HCT116 (cell line): Measurements from ENCODE around the gene TIMM29. TPM values are rescaled to one million over a fixed set of nuclear protein-coding genes. Genes with fewer than 3 reads are reported as not detected.

ENCODE experiments used
- ATAC-seq: fragments of 200-7000 bp; cut with Tn5 transposase; 2 replicates; pipeline ENCODE4 v1.9.1; 2020; ENCODE audit warnings: mild to moderate bottlenecking, moderate library complexity
- BruUV-seq: library from RNA; stranded (reverse); fragments of 400-500 nt; replicated peaks from 2 replicates; lab custom pipeline; 2021; lab: Mats Ljungman, UMichigan
- CTCF ChIA-PET: fragments of 300-600 bp; sonication (Branson Sonifier 250); formaldehyde crosslinking; loops from one replicate; lab custom pipeline; 2021; ENCODE audit warnings: antibody characterized with exemption; lab: Charles Lee
- POLR2A ChIA-PET: fragments of 300-600, 350-600 bp; sonication (Branson Sonifier 250); formaldehyde crosslinking; loops from one replicate; lab custom pipeline; 2021; ENCODE audit warnings: antibody characterized with exemption; lab: Charles Lee
- RAD21 ChIA-PET, 2 experiments: fragments of 300-600 bp; sonication (Branson Sonifier 250); formaldehyde crosslinking; loops; one replicate each; lab custom pipeline; 2023; ENCODE audit warnings: low total read pairs in 2 of 2; ENCODE audit not compliant: uncharacterized antibody in 2 of 2, unreplicated experiment in 2 of 2, low non-redundant PET in 1 of 2; lab: Charles Lee
- DNase-seq: peaks from one replicate; pipeline ENCODE4 v3.0.0-alpha.2; 2010; ENCODE audit warnings: low read depth, low spot score
- H2AFZ ChIP-seq: fragments of 200-600 bp; shearing (Covaris generic), sonication (generic); 2 replicates; pipeline ENCODE4 v1.6.1; 2017; ENCODE audit warnings: low read depth, mixed run types, mixed read lengths, antibody characterized with exemption, low read length; ENCODE audit not compliant: poor library complexity, severe bottlenecking
- H3K27ac ChIP-seq: 2 replicates; pipeline ENCODE4 v1.5.1; 2012; ENCODE audit warnings: low read depth, low read length
- H3K27me3 ChIP-seq: fragments of 200-600 bp; sonication (generic); 2 replicates; pipeline ENCODE4 v1.6.1; 2016; ENCODE audit warnings: mixed run types, low read length, mixed read lengths; ENCODE audit not compliant: insufficient read depth
- H3K36me3 ChIP-seq, 2 experiments: fragments of 200-500 bp in 1 of 2; fragments of 200-600 bp in 1 of 2; sonication (Bioruptor generic) in 1 of 2; sonication (generic) in 1 of 2; 2 replicates each; pipeline versions ENCODE4 v1.5.1 to v1.6.1; 2014 to 2016; ENCODE audit warnings: low read length in 2 of 2, inconsistent platforms in 1 of 2, mixed read lengths in 1 of 2, mixed run types in 1 of 2; ENCODE audit not compliant: insufficient read depth in 2 of 2, control insufficient read depth in 1 of 2
- H3K4me1 ChIP-seq, 2 experiments: fragments of 200-600 bp in 1 of 2; sonication (generic) in 1 of 2; 2 replicates each; pipeline versions ENCODE4 v1.5.1 to v1.6.1; 2012 to 2017; ENCODE audit warnings: low read length in 2 of 2, inconsistent platforms in 1 of 2, mild to moderate bottlenecking in 1 of 2, mixed read lengths in 1 of 2, mixed run types in 1 of 2, moderate library complexity in 1 of 2; ENCODE audit not compliant: insufficient read depth in 2 of 2, control insufficient read depth in 1 of 2
- H3K4me2 ChIP-seq: fragments of 200-600 bp; sonication (generic); 2 replicates; pipeline ENCODE4 v1.6.1; 2017; ENCODE audit warnings: mixed run types, low read length, mixed read lengths
- H3K4me3 ChIP-seq, 2 experiments: fragments of 200-600 bp in 1 of 2; sonication (generic) in 1 of 2; replicated peaks in 1 of 2; 2 replicates each; pipeline ENCODE4 v1.5.1; 2011 to 2016; ENCODE audit warnings: low read length in 2 of 2, control low read depth in 1 of 2, low read depth in 1 of 2, mild to moderate bottlenecking in 1 of 2, mixed read lengths in 1 of 2, mixed run types in 1 of 2
- H3K79me2 ChIP-seq: fragments of 200-600 bp; sonication (generic); 2 replicates; pipeline ENCODE4 v1.6.1; 2017; ENCODE audit warnings: mild to moderate bottlenecking, mixed run types, low read length, moderate library complexity, mixed read lengths; ENCODE audit not compliant: insufficient read depth
- H3K9ac ChIP-seq: fragments of 200-600 bp; sonication (generic); 2 replicates; pipeline ENCODE4 v1.6.1; 2016; ENCODE audit warnings: low read length, mixed read lengths
- H3K9me2 ChIP-seq: fragments of 200-600 bp; sonication (generic), shearing (Covaris generic); 2 replicates; pipeline ENCODE4 v1.6.1; 2017; ENCODE audit warnings: mixed run types, mild to moderate bottlenecking, moderate library complexity; ENCODE audit not compliant: insufficient read depth
- H3K9me3 ChIP-seq, 2 experiments: fragments of 200-500 bp in 1 of 2; fragments of 200-600 bp in 1 of 2; sonication (Bioruptor generic) in 1 of 2; sonication (generic) in 1 of 2; 2 replicates each; pipeline ENCODE4 v1.6.1; 2014 to 2017; ENCODE audit warnings: low read length in 2 of 2, mixed read lengths in 2 of 2, inconsistent platforms in 1 of 2, low read depth in 1 of 2, mild to moderate bottlenecking in 1 of 2, mixed run types in 1 of 2, moderate library complexity in 1 of 2; ENCODE audit not compliant: control insufficient read depth in 1 of 2, insufficient read depth in 1 of 2
- H4K20me1 ChIP-seq: fragments of 200-600 bp; sonication (generic), shearing (Covaris generic); 2 replicates; pipeline ENCODE4 v1.6.1; 2017; ENCODE audit warnings: mixed run types, mild to moderate bottlenecking, moderate library complexity; ENCODE audit not compliant: insufficient read depth
- CBX3 ChIP-seq: IDR thresholded peaks from 2 replicates; pipeline ENCODE4 v1.6.1; 2012; ENCODE audit warnings: low read depth
- CEBPB ChIP-seq: IDR thresholded peaks from 2 replicates; pipeline ENCODE4 v1.6.1; 2012; ENCODE audit warnings: low read depth
- CTCF ChIP-seq, 3 experiments: fragments of 200-600 bp in 1 of 3; sonication (generic) in 1 of 3; IDR thresholded peaks in 2 of 3; conservative IDR thresholded peaks in 1 of 3; 2 replicates each; pipeline ENCODE4 v1.5.1; 2012 to 2017; ENCODE audit warnings: low read depth in 2 of 3, low read length in 2 of 3, antibody characterized with exemption in 1 of 3, borderline replicate concordance in 1 of 3, control low read depth in 1 of 3, mild to moderate bottlenecking in 1 of 3, mixed read lengths in 1 of 3, mixed run types in 1 of 3, moderate library complexity in 1 of 3; ENCODE audit not compliant: insufficient read depth in 1 of 3
- ELF1 ChIP-seq: IDR thresholded peaks from 2 replicates; pipeline ENCODE4 v1.6.1; 2012; ENCODE audit warnings: low read depth, borderline replicate concordance
- EZH2 ChIP-seq: fragments of 200-600 bp; sonication (generic); IDR thresholded peaks from 2 replicates; pipeline ENCODE4 v1.6.1; 2017; ENCODE audit warnings: antibody characterized with exemption, mixed run types
- EZH2phosphoT487 ChIP-seq: fragments of 200-600 bp; IDR thresholded peaks from 2 replicates; pipeline ENCODE4 v1.6.1; 2018; ENCODE audit warnings: antibody characterized with exemption, borderline replicate concordance
- POLR2A ChIP-seq: IDR thresholded peaks from 2 replicates; pipeline ENCODE4 v1.7.0; 2011; ENCODE audit warnings: borderline replicate concordance; ENCODE audit not compliant: insufficient read depth, insufficient read length; ENCODE audit errors: extremely low read depth
- POLR2AphosphoS5 ChIP-seq: IDR thresholded peaks from 2 replicates; pipeline ENCODE4 v1.6.1; 2011; ENCODE audit warnings: mild to moderate bottlenecking, low read depth, low read length, moderate library complexity
- SIN3A ChIP-seq: IDR thresholded peaks from 2 replicates; pipeline ENCODE4 v1.6.1; 2012; ENCODE audit warnings: low read depth
- SP1 ChIP-seq: IDR thresholded peaks from 2 replicates; pipeline ENCODE4 v1.6.1; 2012; ENCODE audit warnings: low read depth
- SRF ChIP-seq: IDR thresholded peaks from 2 replicates; pipeline ENCODE4 v1.6.1; 2012; ENCODE audit warnings: low read depth
- TCF7L2 ChIP-seq: IDR thresholded peaks from 2 replicates; pipeline ENCODE4 v1.7.0; 2011; ENCODE audit warnings: borderline replicate concordance, inconsistent platforms; ENCODE audit not compliant: insufficient read depth, insufficient read length; ENCODE audit errors: extremely low read depth
- ZBTB33 ChIP-seq: IDR thresholded peaks from 2 replicates; pipeline ENCODE4 v1.6.1; 2011; ENCODE audit warnings: mild to moderate bottlenecking, low read length, moderate library complexity; ENCODE audit not compliant: insufficient replicate concordance; ENCODE audit errors: extremely low read depth
- ZFX ChIP-seq: fragments of 450-650 bp; IDR thresholded peaks from 2 replicates; pipeline ENCODE4 v1.6.1; 2017
- ZNF274 ChIP-seq: fragments of 200-500 bp; sonication (Bioruptor generic); IDR thresholded peaks from 2 replicates; pipeline ENCODE4 v1.6.1; 2014; ENCODE audit warnings: mild to moderate bottlenecking, low read depth, low read length, inconsistent platforms
- intact Hi-C: fragments of 100-400 bp; cut with micrococcal nuclease; formaldehyde crosslinking; loops from 2 replicates; pipeline ENCODE4 v1.10.0; 2022
- total RNA-seq: library from RNA; stranded (reverse); gene quantifications from one replicate; pipeline ENCODE4 v1.2.1, GENCODE V29; 2021; ENCODE audit not compliant: unreplicated experiment
- TF ChIP-seq, protein P1 (sequence below): IDR thresholded peaks from 2 replicates; pipeline ENCODE4 v1.6.1; 2012

The TIMM29 gene
- total RNA-seq, 1 experiment from 2014 or later, result 20.3 TPM

- Histone ChIP-seq H3K27ac (peak overlapping the region; percentile 3), H3K4me3 (no peak overlapping the region), H3K36me3 (no peaks in the 10 kb centered on the region), H3K4me2 (no peak overlapping the region), H3K9me2 (no peaks in the 10 kb centered on the region), H3K9me3 (no peaks in the 10 kb centered on the region), H4K20me1 (peaks cover 5% of the 10 kb centered on the region; the same call in 1 of the 2 replicates), H3K27me3 (no peaks in the 10 kb centered on the region), H3K4me1 (peaks cover 22 to 58% of the 10 kb centered on the region in 2 experiments), H3K9ac (no peak overlapping the region), H3K79me2 (peaks cover 90% of the 10 kb centered on the region), H2AFZ (no peak overlapping the region)
- POLR2A ChIA-PET, result interaction anchor here (0.6 kb wide), 1 partner anchor 10 kb away, joined by 3 read pairs; no protein-coding TSS in a partner anchor
- CTCF ChIA-PET, result interaction anchor here (1.4 kb wide), 1 partner anchor 23 kb away, joined by 3 read pairs; no protein-coding TSS in a partner anchor
- no TSS peak for BruUV-seq
- no peak for DNase-seq
- RAD21 ChIA-PET, result no interaction called here
- no peak for TF ChIP-seq EZH2phosphoT487
- TF ChIP-seq POLR2A, result no peak
- TF ChIP-seq CTCF (IDR thresholded peaks at IDR 0.05 in 2 of 3, conservative IDR thresholded peaks at IDR 0.05 in 1 of 3; ENCODE audit: borderline replicate concordance in 1 of 3, insufficient read depth in 1 of 3, low read depth in 2 of 3, low read length in 2 of 3), result no peak
- no peak for TF ChIP-seq POLR2AphosphoS5
- TF ChIP-seq ZFX, result no peak
- TF ChIP-seq CEBPB, result no peak
- TF ChIP-seq EZH2, result no peak
- TF ChIP-seq TCF7L2, result no peak
- TF ChIP-seq ELF1, result no peak
- TF ChIP-seq ZNF274, result no peak
- no peak for TF ChIP-seq SIN3A
- no peak for TF ChIP-seq SRF
- TF ChIP-seq ZBTB33, result no peak
- TF ChIP-seq SP1, result no peak
- TF ChIP-seq, protein P1, sequence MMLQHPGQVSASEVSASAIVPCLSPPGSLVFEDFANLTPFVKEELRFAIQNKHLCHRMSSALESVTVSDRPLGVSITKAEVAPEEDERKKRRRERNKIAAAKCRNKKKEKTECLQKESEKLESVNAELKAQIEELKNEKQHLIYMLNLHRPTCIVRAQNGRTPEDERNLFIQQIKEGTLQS, result no peak
- no peak for TF ChIP-seq CBX3
- no peak for ATAC-seq
- intact Hi-C loops, result no loop called here
These were observed 40.8 kb upstream of the TIMM29 start for GRCh38 chr19:10887616-10888367.
